BE2C (cell line): ENCODE data around the gene BMP6.

Experiments
- DNase-seq: peaks from one replicate; pipeline ENCODE4 v3.0.0-alpha.2; 2020
- H3K27me3 ChIP-seq: fragments of 250-450 bp; sonication (Bioruptor Pico); 2 replicates; pipeline ENCODE4 v1.5.1; 2020; ENCODE audit warnings: mild to moderate bottlenecking
- H3K36me3 ChIP-seq: fragments of 250-450 bp; sonication (Bioruptor Pico); 2 replicates; pipeline ENCODE4 v1.5.1; 2020; ENCODE audit warnings: mild to moderate bottlenecking
- H3K4me1 ChIP-seq: fragments of 250-450 bp; sonication (Bioruptor Pico); 2 replicates; pipeline ENCODE4 v1.5.1; 2020
- H3K4me3 ChIP-seq: 2 replicates; pipeline ENCODE4 v1.5.1; 2011; ENCODE audit warnings: low read depth, low read length
- H3K9me3 ChIP-seq: fragments of 250-450 bp; sonication (Bioruptor Pico); 2 replicates; pipeline ENCODE4 v1.5.1; 2020
- TF ChIP-seq, protein P1 (sequence below): IDR thresholded peaks from 2 replicates; pipeline ENCODE4 v1.5.1; 2012; ENCODE audit warnings: mild to moderate bottlenecking, low read depth, low read length

Gene BMP6

DNA sequence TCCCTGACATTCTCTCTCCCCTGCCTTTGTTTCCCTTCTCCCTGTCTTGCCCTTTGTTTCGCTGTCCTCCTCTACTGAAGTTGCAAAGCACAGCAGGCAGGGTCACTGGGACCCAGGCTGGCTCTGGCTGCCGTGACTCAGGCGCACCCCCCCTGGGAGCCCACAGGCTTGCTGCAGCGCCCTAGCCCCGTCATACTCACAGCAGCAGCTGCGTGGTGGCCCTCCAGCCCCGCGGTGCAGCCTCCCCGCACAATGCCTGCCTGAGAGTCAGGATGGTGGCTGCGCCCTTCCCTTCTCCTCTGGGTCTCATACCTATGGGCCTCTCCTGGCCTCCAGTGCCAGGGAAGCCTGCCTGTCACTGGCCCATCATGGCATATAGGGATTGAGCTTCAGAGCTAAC, 143.0 kb downstream of the BMP6 start:
- TF ChIP-seq, protein P1, sequence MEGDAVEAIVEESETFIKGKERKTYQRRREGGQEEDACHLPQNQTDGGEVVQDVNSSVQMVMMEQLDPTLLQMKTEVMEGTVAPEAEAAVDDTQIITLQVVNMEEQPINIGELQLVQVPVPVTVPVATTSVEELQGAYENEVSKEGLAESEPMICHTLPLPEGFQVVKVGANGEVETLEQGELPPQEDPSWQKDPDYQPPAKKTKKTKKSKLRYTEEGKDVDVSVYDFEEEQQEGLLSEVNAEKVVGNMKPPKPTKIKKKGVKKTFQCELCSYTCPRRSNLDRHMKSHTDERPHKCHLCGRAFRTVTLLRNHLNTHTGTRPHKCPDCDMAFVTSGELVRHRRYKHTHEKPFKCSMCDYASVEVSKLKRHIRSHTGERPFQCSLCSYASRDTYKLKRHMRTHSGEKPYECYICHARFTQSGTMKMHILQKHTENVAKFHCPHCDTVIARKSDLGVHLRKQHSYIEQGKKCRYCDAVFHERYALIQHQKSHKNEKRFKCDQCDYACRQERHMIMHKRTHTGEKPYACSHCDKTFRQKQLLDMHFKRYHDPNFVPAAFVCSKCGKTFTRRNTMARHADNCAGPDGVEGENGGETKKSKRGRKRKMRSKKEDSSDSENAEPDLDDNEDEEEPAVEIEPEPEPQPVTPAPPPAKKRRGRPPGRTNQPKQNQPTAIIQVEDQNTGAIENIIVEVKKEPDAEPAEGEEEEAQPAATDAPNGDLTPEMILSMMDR: no peak
- Histone ChIP-seq H3K27me3 (no peaks in the 10 kb centered on the region), H3K4me3 (no peak overlapping the region), H3K36me3 (no peaks in the 10 kb centered on the region), H3K4me1 (peaks cover 5% of the 10 kb centered on the region; the same call in 1 of the 2 replicates), H3K9me3 (no peaks in the 10 kb centered on the region)
- DNase-seq: no peak

DNA sequence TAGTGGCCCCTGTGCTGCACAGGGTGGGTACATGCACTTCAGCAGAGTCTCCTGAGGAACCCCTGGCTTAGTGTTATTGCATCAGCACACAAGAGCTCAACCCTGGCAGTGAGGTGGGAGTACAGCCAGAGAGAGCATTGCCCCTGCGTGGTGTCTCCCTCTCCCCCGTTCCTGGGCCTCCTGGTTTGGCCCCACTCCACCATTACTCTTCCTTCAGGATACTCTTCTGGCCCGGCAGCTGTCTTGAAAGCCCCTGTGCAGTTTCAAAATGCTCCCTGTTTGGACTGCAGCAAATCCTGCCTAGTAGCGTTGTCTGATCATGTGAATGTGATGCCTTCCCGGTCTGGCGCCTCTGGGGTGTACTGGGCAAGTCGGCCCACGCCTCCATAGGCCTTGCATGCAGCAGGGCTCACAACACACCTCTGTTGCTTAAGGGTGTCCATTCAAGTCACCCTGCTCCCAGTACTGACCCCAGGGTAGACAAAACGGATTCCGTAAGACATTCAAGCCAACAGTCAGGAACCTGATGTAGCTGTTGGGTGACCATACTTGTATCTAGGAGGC, 152.6 kb downstream of the BMP6 start:
- H3K27me3 ChIP-seq: no peaks in the 10 kb centered on the region
- TF ChIP-seq, protein P1: no peak
- DNase-seq: no peak
- H3K4me1 ChIP-seq: no peaks in the 10 kb centered on the region
- no peaks in the 10 kb centered on the region for H3K9me3 ChIP-seq
- peaks cover 26% of the 10 kb centered on the region for H3K36me3 ChIP-seq
- H3K4me3 ChIP-seq: no peak overlapping the region

DNA sequence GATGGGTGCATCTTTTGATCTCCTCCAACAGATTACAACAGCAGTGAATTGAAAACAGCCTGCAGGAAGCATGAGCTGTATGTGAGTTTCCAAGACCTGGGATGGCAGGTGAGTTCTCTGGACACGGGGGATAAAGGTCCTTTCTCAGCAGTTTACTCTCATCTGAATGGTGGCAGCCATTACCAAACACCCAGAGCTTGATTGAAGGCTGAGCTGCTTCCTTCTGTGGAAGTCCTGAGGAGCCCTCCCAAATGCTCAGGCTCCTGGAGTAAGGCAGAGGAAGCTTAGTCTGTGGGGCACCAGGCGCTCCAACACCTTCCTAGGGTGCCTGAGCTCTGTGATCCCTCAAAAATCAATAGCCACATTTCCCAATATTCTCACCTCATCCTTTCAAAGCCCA, 153.1 kb downstream of the BMP6 start:
- H3K27me3 ChIP-seq: no peaks in the 10 kb centered on the region
- no peak for DNase-seq
- TF ChIP-seq, protein P1: no peak

DNA sequence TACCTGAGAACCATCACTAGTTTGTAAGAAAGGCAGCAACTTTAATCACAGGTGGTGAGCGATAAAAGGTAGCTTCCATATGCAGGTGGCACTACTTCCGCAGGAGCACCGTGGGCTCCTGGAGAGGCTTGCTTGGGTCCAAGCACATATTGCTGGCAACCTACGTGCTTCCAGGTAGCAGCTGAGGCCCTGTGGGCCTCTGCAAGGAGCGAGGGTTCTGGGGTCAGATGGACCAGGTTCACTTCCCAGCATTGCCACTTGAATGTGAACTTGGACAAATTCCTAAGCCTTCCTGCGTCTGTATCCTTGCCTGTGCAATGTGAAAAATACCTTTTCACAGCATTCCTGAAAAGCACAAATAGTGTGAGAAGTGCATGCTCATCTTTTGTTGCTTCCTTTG, 153.7 kb downstream of the BMP6 start:
- no peak for DNase-seq
- no peak overlapping the region for H3K4me3 ChIP-seq
- TF ChIP-seq, protein P1: no peak
- H3K36me3 ChIP-seq: peaks cover 37% of the 10 kb centered on the region
- no peaks in the 10 kb centered on the region for H3K9me3 ChIP-seq
- no peaks in the 10 kb centered on the region for H3K27me3 ChIP-seq
- no peaks in the 10 kb centered on the region for H3K4me1 ChIP-seq

More for the DNA sequence above, 153.1 kb downstream of the BMP6 start:
- peaks cover 31% of the 10 kb centered on the region for H3K36me3 ChIP-seq
- no peak overlapping the region for H3K4me3 ChIP-seq
- H3K9me3 ChIP-seq: no peaks in the 10 kb centered on the region
- no peaks in the 10 kb centered on the region for H3K4me1 ChIP-seq

DNA sequence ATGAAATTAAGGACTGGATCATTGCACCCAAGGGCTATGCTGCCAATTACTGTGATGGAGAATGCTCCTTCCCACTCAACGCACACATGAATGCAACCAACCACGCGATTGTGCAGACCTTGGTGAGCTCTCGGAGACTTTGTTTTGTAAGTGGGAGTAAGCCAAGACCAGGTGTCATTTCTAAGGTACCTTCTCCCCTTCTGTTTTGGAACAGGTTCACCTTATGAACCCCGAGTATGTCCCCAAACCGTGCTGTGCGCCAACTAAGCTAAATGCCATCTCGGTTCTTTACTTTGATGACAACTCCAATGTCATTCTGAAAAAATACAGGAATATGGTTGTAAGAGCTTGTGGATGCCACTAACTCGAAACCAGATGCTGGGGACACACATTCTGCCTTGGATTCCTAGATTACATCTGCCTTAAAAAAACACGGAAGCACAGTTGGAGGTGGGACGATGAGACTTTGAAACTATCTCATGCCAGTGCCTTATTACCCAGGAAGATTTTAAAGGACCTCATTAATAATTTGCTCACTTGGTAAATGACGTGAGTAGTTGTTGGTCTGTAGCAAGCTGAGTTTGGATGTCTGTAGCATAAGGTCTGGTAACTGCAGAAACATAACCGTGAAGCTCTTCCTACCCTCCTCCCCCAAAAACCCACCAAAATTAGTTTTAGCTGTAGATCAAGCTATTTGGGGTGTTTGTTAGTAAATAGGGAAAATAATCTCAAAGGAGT, 154.2 kb downstream of the BMP6 start:
- Histone ChIP-seq H3K4me3 (no peak overlapping the region), H3K27me3 (no peaks in the 10 kb centered on the region), H3K36me3 (peaks cover 42% of the 10 kb centered on the region), H3K9me3 (no peaks in the 10 kb centered on the region), H3K4me1 (no peaks in the 10 kb centered on the region)
- no peak for DNase-seq
- TF ChIP-seq, protein P1: no peak

DNA sequence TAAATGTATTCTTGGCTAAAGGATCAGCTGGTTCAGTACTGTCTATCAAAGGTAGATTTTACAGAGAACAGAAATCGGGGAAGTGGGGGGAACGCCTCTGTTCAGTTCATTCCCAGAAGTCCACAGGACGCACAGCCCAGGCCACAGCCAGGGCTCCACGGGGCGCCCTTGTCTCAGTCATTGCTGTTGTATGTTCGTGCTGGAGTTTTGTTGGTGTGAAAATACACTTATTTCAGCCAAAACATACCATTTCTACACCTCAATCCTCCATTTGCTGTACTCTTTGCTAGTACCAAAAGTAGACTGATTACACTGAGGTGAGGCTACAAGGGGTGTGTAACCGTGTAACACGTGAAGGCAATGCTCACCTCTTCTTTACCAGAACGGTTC, 154.8 kb downstream of the BMP6 start:
- Histone ChIP-seq H3K9me3 (no peaks in the 10 kb centered on the region), H3K27me3 (no peaks in the 10 kb centered on the region), H3K4me1 (no peaks in the 10 kb centered on the region), H3K4me3 (no peak overlapping the region), H3K36me3 (peaks cover 45% of the 10 kb centered on the region)
- DNase-seq: no peak
- TF ChIP-seq, protein P1: no peak
